GM18907 (cell line): Measurements from ENCODE around the gene TTLL11.

Experiments
- ATAC-seq: cut with Tn5 transposase; IDR thresholded peaks from one replicate; pipeline ENCODE4 v1.9.1; 2021; ENCODE audit warnings: mild to moderate bottlenecking, moderate library complexity; ENCODE audit not compliant: unreplicated experiment

TTLL11 gene

GRCh38 chr9:122053064-122053463 is 40.0 kb downstream of the TTLL11 start:
- ATAC-seq = no peak

GRCh38 chr9:122051351-122052321 is 41.5 kb downstream of the TTLL11 start:
- ATAC-seq = peak; percentile 68

GRCh38 chr9:122050167-122050566 is 42.9 kb downstream of the TTLL11 start:
- no peak for ATAC-seq

GRCh38 chr9:122042056-122042455 is 51.1 kb downstream of the TTLL11 start:
- ATAC-seq = no peak

GRCh38 chr9:122040561-122041242 is 52.4 kb downstream of the TTLL11 start:
- ATAC-seq = peak; percentile 52

- no peak for ATAC-seq
Observed at GRCh38 chr9:122039234-122039633, 53.9 kb downstream of the TTLL11 start.

- no peak for ATAC-seq
Observed at GRCh38 chr9:122036988-122037387, 56.1 kb downstream of the TTLL11 start.

GRCh38 chr9:122036408-122036807 is 56.7 kb downstream of the TTLL11 start:
- ATAC-seq = no peak

- ATAC-seq = no peak
Observed at GRCh38 chr9:122033775-122034373, 59.2 kb downstream of the TTLL11 start.

- no peak for ATAC-seq
Observed at GRCh38 chr9:122032346-122032745, 60.8 kb downstream of the TTLL11 start.

GRCh38 chr9:122031776-122032175 is 61.3 kb downstream of the TTLL11 start:
- no peak for ATAC-seq

GRCh38 chr9:122031157-122031556 is 62.0 kb downstream of the TTLL11 start:
- ATAC-seq = no peak

- ATAC-seq = no peak
Observed at GRCh38 chr9:122030357-122030756, 62.8 kb downstream of the TTLL11 start.

GRCh38 chr9:122029898-122030297 is 63.2 kb downstream of the TTLL11 start:
- ATAC-seq = no peak

- ATAC-seq = no peak
Observed at GRCh38 chr9:122028089-122028488, 65.0 kb downstream of the TTLL11 start.

GRCh38 chr9:122020398-122020797 is 72.7 kb downstream of the TTLL11 start:
- no peak for ATAC-seq

- no peak for ATAC-seq
Observed at GRCh38 chr9:122016744-122017143, 76.4 kb downstream of the TTLL11 start.

GRCh38 chr9:122016309-122016708 is 76.8 kb downstream of the TTLL11 start:
- ATAC-seq = no peak

GRCh38 chr9:122015170-122015821 is 77.8 kb downstream of the TTLL11 start:
- ATAC-seq = no peak

- no peak for ATAC-seq
Observed at GRCh38 chr9:122011818-122012498, 81.2 kb downstream of the TTLL11 start.
